ENCODE data around the gene MSANTD7.

The MSANTD7 gene

DNA sequence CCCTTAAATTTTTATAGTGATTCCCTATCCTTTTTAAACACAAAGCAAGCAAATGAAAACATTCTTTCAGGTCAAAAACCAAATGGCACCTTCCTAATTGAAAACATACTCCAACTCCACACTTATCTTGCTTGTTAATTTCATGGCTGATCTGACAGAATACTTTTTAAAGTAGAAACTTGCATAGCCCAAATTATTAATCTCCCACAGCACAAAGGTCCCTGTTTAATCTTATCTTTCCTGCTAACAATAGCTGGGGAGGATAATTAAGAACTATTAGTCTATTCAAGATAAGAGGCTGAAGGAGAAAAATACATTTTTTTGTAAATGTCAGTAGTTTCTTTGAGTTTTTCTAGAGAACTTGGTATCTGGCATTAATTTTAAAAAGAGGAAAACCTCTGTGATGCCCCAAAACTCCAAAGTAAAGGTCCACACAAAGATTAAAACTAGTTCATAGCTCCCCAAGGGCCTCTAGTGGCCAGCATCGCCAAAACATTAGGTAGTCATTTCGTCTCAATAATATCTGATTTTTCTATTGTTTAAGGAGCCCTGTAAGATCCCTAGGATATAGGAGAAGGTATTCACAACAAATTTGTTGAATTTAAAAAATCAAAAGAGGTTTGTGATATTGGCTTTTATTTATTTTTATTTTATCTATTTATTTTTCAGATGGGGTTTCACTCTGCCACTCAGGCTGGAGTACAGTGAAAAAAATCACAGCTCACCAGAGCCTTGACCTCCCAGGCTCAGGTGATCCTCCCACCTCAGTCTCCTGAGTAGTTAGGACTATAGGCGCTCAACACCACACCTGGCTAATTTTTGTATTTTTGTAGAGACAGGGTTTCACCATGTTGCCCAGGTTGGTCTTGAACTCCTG, 15.0 kb upstream of the MSANTD7 start:
- Histone ChIP-seq H3K9me2 (ENCODE audit: low read depth, low read length) (no peaks in the 10 kb centered on the region), H3K9me3 (ENCODE audit: low read length) (no peaks in the 10 kb centered on the region), H3K4me3 (ENCODE audit: low read depth, low read length, poor library complexity, severe bottlenecking) (no peak overlapping the region), H3K27ac (ENCODE audit: low read depth, low read length, poor library complexity, severe bottlenecking) (peak overlapping the region; percentile 70), H3K9ac (ENCODE audit: low read length) (peak overlapping the region; percentile 12), H3K36me3 (ENCODE audit: insufficient read depth, low read length) (no peaks in the 10 kb centered on the region), H2AFZ (ENCODE audit: low read length) (0 out of 2 replicates have a peak overlapping the region, but pooled peaks have one; percentile 1), H3F3A (ENCODE audit: insufficient read depth, low read length) (no peaks in the 10 kb centered on the region), H3K27me3 (ENCODE audit: insufficient read depth, low read length) (no peaks in the 10 kb centered on the region), H3K4me1 (ENCODE audit: insufficient read depth, low read length, severe bottlenecking) (peaks cover 16% of the 10 kb centered on the region), H3K4me2 (ENCODE audit: low read length) (peak overlapping the region; percentile 41; the same call in 1 of the 2 replicates), H4K20me1 (ENCODE audit: insufficient read depth, low read length) (no peaks in the 10 kb centered on the region), H3K79me2 (ENCODE audit: insufficient read depth, low read length) (no peaks in the 10 kb centered on the region)
- TF ChIP-seq CTCF (IDR thresholded peaks at IDR 0.05; ENCODE audit: low read length) (peak; percentile 83), EZH2 (IDR thresholded peaks at IDR 0.05; ENCODE audit: borderline replicate concordance, low read length) (no peak)

DNA sequence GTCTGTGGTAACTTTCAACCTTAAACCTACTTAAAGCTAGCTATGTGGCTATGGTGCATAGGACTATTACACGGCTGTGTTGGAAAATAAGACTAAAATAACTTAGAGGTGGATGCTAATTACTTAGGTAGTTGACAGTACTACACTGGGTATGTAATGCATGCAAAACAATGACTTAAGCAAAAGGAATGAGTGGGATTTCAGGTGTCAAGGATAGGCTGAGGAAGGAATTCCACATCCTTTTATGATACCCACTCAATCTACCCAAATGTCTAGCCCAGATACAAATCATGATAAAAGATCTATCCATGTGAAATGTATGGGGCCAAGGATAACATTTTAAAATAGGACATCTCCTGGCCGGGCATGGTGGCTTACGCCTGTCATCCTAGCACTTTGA, 14.1 kb upstream of the MSANTD7 start:
- H3F3A ChIP-seq (ENCODE audit: insufficient read depth, low read length), result no peaks in the 10 kb centered on the region

DNA sequence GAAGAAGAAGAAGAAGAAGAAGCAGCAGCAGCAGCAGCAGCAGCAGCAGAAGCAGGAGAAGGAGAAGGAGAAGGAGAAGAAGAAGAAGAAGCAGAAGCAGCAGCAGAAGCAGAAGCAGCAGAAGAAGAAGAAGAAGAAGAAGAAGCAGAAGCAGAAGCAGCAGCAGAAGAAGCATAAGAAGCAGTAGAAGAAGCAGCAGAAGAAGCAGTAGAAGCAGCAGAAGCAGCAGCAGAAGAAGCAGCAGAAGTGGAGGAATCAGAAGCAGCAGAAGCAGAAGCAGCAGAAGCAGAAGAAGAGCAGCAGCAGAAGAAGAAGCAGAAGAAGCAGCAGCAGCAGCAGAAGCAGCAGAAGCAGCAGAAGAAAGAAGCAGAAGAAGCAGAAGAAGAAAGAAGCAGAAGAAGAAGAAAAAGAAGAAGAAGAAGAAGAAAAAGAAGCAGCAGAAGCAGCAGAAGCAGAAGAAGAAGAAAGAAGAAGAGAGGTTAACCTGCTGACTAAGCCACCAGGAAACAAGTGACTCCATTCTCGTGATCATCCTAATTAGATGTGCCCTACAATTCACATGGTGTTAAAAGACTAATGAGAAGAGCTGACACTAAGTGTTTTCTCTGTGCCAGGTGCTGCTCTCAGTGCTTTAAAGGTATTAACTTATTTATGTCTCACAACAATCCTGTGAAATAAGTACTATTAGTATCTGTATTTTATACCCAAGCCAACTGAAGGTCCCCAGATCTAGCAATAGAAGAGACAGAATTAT, 11.9 kb upstream of the MSANTD7 start:
- Histone ChIP-seq H3K9me3 (ENCODE audit: low read length) (no peaks in the 10 kb centered on the region), H3K9me2 (ENCODE audit: low read depth, low read length) (no peaks in the 10 kb centered on the region), H3K27me3 (ENCODE audit: insufficient read depth, low read length) (no peaks in the 10 kb centered on the region), H3K79me2 (ENCODE audit: insufficient read depth, low read length) (no peaks in the 10 kb centered on the region), H3K4me1 (ENCODE audit: insufficient read depth, low read length, severe bottlenecking) (peaks cover 12% of the 10 kb centered on the region), H2AFZ (ENCODE audit: low read length) (no peak overlapping the region), H3K27ac (ENCODE audit: low read depth, low read length, poor library complexity, severe bottlenecking) (no peak overlapping the region), H3K36me3 (ENCODE audit: insufficient read depth, low read length) (no peaks in the 10 kb centered on the region), H3K4me2 (ENCODE audit: low read length) (no peak overlapping the region), H3K4me3 (ENCODE audit: low read depth, low read length, poor library complexity, severe bottlenecking) (no peak overlapping the region), H4K20me1 (ENCODE audit: insufficient read depth, low read length) (no peaks in the 10 kb centered on the region), H3K9ac (ENCODE audit: low read length) (no peak overlapping the region), H3F3A (ENCODE audit: insufficient read depth, low read length) (no peaks in the 10 kb centered on the region)
- no peak for TF ChIP-seq CTCF (IDR thresholded peaks at IDR 0.05; ENCODE audit: low read length)
- no peak for TF ChIP-seq EZH2 (IDR thresholded peaks at IDR 0.05; ENCODE audit: borderline replicate concordance, low read length)

More for the DNA sequence above, 14.1 kb upstream of the MSANTD7 start:
- Histone ChIP-seq H3K27ac (ENCODE audit: low read depth, low read length, poor library complexity, severe bottlenecking) (no peak overlapping the region), H3K9ac (ENCODE audit: low read length) (no peak overlapping the region), H4K20me1 (ENCODE audit: insufficient read depth, low read length) (no peaks in the 10 kb centered on the region), H3K36me3 (ENCODE audit: insufficient read depth, low read length) (no peaks in the 10 kb centered on the region), H3K9me3 (ENCODE audit: low read length) (no peaks in the 10 kb centered on the region), H3K27me3 (ENCODE audit: insufficient read depth, low read length) (no peaks in the 10 kb centered on the region), H3K79me2 (ENCODE audit: insufficient read depth, low read length) (no peaks in the 10 kb centered on the region), H3K4me1 (ENCODE audit: insufficient read depth, low read length, severe bottlenecking) (peaks cover 16% of the 10 kb centered on the region), H3K9me2 (ENCODE audit: low read depth, low read length) (no peaks in the 10 kb centered on the region), H3K4me3 (ENCODE audit: low read depth, low read length, poor library complexity, severe bottlenecking) (no peak overlapping the region), H3K4me2 (ENCODE audit: low read length) (no peak overlapping the region), H2AFZ (ENCODE audit: low read length) (no peak overlapping the region)
- TF ChIP-seq CTCF (IDR thresholded peaks at IDR 0.05; ENCODE audit: low read length) (no peak), EZH2 (IDR thresholded peaks at IDR 0.05; ENCODE audit: borderline replicate concordance, low read length) (no peak)
